ENCODE data around the gene PRR4. TPM values are rescaled to one million over a fixed set of nuclear protein-coding genes. Genes with fewer than 3 reads are reported as not detected.
A peak's percentile ranks its signal among the peaks of the same experiment; 100 is the strongest.

The PRR4 gene
- total and polyA plus RNA-seq, 12 donors: 1.4 to 11.8 (median 2.2) TPM

- no peak for DNase-seq
- H3K27ac ChIP-seq: no peak within 1 kb of the TSS
- no peaks in the 10 kb centered on the region for H3K27me3 ChIP-seq
- no peaks in the 10 kb centered on the region for H3K9me3 ChIP-seq
- H3K36me3 ChIP-seq: peaks cover 0 to 28% (median 6%) of the 10 kb centered on the region in 9 donors
- intact Hi-C loops (cut with DNase I): no loop called here
- no peak within 1 kb of the TSS for H3K4me3 ChIP-seq
- no peak for ATAC-seq
- H3K4me1 ChIP-seq: peaks cover 0 to 12% (median 0%) of the 10 kb centered on the region in 9 donors
- 95 to 97% methylated on average over 6 of the region's 6 CpGs for WGBS, 2 donors
- TF ChIP-seq, protein P1, sequence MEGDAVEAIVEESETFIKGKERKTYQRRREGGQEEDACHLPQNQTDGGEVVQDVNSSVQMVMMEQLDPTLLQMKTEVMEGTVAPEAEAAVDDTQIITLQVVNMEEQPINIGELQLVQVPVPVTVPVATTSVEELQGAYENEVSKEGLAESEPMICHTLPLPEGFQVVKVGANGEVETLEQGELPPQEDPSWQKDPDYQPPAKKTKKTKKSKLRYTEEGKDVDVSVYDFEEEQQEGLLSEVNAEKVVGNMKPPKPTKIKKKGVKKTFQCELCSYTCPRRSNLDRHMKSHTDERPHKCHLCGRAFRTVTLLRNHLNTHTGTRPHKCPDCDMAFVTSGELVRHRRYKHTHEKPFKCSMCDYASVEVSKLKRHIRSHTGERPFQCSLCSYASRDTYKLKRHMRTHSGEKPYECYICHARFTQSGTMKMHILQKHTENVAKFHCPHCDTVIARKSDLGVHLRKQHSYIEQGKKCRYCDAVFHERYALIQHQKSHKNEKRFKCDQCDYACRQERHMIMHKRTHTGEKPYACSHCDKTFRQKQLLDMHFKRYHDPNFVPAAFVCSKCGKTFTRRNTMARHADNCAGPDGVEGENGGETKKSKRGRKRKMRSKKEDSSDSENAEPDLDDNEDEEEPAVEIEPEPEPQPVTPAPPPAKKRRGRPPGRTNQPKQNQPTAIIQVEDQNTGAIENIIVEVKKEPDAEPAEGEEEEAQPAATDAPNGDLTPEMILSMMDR (IDR thresholded peaks at IDR 0.05): no peak
These were observed 34.9 kb upstream of the PRR4 start, which contains the start of gene PRH1 for GRCh38 chr12:10884086-10884725. TSS of gene PRH1 (minus strand) at chr12:10884255. CDS start at chr12:10884217, 38 bp downstream.

DNA sequence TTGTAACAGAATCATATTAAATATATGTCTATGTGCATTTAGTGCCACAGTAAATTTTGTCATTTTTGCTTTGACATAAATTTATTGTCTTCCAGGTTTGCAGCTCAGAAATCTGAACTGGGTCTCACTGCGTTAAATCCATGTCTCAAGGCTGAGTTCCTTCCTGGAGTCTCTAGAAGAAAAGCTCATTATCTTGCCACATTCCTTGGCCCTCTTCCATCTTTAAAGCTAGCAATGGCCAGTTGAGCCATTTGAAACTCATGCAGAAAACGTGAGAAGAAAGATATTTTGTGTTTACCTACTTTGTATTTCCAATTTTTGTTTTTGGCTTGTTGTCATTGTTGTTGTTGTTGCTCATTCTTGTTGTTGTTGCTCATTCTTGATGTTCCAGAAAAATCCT lies 24.1 kb upstream of the PRR4 start:
- Histone ChIP-seq H3K27ac (no peak overlapping the region), H3K27me3 (no peaks in the 10 kb centered on the region), H3K4me1 (peaks cover 0 to 9% (median 3%) of the 10 kb centered on the region in 9 donors), H3K36me3 (peaks cover 0 to 28% (median 10%) of the 10 kb centered on the region in 9 donors), H3K9me3 (peaks cover 0 to 9% (median 0%) of the 10 kb centered on the region in 11 donors), H3K4me3 (no peak overlapping the region)
- DNase-seq: no peak
- TF ChIP-seq, protein P1 (IDR thresholded peaks at IDR 0.05): no peak
- intact Hi-C loops (cut with DNase I): loop anchor here in 2 of 10 donors (10.0 kb wide), 1 partner anchor 321 kb away; no protein-coding TSS in a partner anchor
- WGBS, 2 donors: 16 to 17% methylated on average over 2 of the region's 2 CpGs
- ATAC-seq: no peak

- TF ChIP-seq, protein P1 (IDR thresholded peaks at IDR 0.05): peak in 3 of 9 donors; percentile 13 to 15 (median 15)
- DNase-seq: no peak
- no peak overlapping the region for H3K27ac ChIP-seq
- H3K36me3 ChIP-seq: peaks cover 0 to under 1% (median 0%) of the 10 kb centered on the region in 9 donors
- no peaks in the 10 kb centered on the region for H3K4me1 ChIP-seq
- H3K9me3 ChIP-seq: peaks cover 0 to 15% (median 7%) of the 10 kb centered on the region in 11 donors
- 66 to 78% methylated on average over 2 of the region's 2 CpGs for WGBS, 2 donors
- no peak overlapping the region for H3K4me3 ChIP-seq
- no peaks in the 10 kb centered on the region for H3K27me3 ChIP-seq
- no peak for ATAC-seq
- intact Hi-C loops (cut with DNase I): no loop called here
These were observed 18.1 kb upstream of the PRR4 start for GRCh38 chr12:10867381-10867780.

DNA sequence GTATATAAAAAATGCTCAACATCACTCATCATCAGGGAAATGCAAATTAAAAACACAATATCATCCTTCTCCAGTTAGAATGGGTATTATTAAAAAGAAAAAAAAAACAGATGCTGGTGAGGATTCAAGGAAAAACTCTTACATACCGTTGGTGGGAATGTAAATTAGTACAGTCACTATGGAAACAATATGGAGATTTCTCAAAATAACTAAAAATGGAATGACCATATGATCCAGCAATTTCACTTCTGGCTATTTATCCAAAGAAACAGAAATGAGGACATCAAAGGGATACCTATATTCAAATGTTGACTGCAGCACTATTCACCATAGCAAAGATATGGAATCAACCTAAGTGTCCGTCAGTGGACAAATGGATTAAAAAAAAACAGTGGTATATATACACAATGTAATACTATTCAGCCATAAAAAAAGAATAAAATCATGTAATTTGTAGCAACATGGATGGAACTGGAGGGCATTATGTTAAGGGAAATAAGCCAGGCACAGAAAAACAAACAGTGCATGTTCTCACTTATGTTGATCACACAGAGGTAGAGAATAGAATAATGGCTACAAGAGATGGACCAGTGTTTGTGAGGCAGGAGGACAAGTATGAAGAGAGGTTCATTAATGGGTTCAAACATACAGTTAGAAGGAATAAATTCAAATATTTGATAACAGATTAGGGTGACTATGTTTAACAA lies 14.4 kb upstream of the PRR4 start:
- Histone ChIP-seq H3K27ac (no peak overlapping the region), H3K4me1 (no peaks in the 10 kb centered on the region), H3K27me3 (no peaks in the 10 kb centered on the region), H3K9me3 (peaks cover 0 to 32% (median 15%) of the 10 kb centered on the region in 11 donors), H3K36me3 (peaks cover 0 to 13% (median 0%) of the 10 kb centered on the region in 9 donors), H3K4me3 (no peak overlapping the region)
- intact Hi-C loops (cut with DNase I): no loop called here
- TF ChIP-seq, protein P1 (IDR thresholded peaks at IDR 0.05): no peak
- 94 to 95% methylated on average over 2 of the region's 2 CpGs for WGBS, 2 donors
- no peak for ATAC-seq
- no peak for DNase-seq

All from heart right ventricle (tissue), 16 donors.